Right forelimb (tissue), 1 donor: Measurements from ENCODE around the gene ABI1.

Experiments used
- DNase-seq: peaks from one replicate; pipeline ENCODE4 v3.0.0-alpha.2; 2018

Gene ABI1

DNA sequence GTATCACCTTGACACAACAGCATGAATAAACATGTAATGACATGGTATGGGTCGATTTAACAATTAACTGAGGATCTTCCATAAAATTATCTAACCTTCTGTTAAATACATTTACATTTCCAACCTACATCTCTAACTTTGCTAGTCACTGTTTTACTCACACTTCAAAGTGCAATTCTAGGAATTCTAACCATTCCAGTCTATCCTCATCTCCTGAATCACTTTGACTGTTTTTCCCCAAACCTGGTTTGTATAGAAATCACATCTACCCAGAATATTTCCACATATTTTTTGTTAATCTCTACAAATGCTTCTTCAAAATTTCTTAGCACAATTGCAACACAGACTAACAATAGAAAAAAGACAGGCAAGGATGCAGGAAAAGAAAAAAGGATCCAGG lies 6.2 kb downstream of the ABI1 start:
- no peak for DNase-seq

DNA sequence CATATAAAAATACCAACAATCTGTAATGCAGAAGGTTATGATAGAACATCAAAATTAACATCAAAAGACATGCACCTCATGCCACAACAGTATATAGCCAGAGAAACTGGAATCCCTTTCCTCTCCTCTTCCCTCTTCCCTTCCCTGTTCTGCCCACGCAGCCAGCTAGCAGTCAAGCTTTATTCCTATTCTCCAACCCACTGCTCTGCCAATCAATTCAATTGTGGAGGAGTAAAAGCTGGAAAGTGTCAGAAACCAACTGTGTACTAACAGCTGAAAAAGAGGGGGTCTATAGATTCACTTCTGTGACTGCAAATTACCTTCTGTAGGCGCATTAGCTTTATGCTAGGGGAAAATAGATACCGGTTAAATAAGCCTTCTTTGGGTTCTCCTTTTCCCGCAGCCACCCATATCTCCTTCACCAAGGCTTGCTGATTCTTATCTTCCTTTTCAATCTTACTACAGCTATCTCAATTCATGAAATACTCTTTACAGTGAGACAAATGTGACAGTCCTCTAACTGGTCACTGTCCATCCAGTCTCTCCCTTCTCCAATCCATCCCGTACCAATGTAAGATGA lies 16.3 kb downstream of the ABI1 start:
- DNase-seq: no peak

DNA sequence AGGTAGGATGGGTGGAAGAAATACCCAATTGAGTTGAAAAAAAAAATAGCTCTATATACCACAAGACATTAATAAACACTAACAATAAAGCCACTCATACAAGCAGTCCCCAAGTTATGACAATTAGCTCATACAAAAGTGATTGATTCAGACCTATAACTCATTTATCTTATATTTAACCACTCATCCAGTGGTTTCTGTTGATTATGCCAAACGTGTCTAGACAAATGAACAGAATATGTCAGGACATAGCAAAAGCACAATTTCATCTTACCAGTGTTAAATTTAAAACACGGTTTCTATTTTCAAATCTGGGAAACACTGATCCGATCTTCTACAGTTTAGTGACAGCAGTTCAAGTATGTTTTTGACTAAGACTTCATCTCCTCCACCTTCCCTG lies 17.0 kb downstream of the ABI1 start:
- DNase-seq: no peak

DNA sequence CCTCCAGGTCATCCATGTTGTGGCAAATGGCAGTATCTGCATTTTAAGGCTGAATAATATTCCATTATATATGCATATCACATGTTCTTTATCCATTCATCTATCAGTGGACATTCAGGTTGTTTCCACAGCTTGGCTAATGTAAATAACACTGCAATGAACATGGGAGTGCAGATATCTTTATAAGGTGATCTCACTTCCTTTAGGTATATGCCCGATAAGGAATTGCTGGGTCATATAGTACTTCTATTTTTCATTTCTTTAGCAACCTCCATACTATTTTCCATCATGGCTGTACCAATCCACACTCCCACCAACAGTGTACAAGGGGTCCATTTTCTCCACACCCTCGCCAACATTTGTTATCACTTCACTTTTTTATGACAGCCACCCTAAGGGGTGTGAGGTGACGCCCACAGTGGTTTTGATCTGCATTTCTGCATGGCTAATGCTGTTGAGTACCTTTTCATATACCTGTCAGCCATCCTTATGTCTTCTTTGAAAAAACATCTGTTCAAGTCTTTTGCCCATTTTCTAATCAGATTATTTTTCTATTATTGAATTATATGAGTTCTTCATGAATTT lies 18.9 kb downstream of the ABI1 start:
- DNase-seq: no peak

DNA sequence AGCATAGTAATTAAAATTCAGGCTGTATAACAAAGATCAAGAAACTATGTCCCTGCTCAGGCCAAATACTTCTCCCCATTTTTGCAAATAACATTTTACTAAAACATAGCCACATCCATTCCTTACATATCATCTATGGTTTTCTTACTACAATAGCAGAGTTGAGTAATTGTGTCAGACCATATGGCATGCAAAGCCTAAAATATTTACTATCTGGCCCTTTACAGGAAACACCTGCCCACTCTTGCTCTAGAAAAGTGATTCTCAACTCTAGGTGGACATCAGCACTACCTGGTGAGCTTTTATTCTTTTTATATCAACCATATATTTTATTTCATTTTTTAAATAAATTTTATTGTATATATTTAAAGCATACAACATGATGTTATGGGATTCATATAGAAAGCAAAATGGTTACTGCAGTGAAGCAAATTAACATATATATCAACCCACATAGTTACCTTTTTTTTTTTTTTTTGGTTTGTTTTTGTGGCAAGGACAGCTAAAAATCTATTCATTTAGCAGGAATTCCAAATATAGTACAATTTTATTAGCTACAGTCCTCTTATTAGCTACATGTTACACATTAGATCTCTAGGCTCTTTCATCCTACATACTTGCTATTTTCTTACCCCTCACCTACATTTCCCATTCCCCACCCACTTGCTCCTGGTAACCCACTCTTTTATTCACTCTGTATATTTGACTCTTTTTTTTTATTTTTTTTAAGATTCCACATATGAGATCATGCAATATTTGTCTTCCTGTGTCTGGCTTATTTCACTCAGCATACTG lies 19.6 kb downstream of the ABI1 start:
- no peak for DNase-seq

DNA sequence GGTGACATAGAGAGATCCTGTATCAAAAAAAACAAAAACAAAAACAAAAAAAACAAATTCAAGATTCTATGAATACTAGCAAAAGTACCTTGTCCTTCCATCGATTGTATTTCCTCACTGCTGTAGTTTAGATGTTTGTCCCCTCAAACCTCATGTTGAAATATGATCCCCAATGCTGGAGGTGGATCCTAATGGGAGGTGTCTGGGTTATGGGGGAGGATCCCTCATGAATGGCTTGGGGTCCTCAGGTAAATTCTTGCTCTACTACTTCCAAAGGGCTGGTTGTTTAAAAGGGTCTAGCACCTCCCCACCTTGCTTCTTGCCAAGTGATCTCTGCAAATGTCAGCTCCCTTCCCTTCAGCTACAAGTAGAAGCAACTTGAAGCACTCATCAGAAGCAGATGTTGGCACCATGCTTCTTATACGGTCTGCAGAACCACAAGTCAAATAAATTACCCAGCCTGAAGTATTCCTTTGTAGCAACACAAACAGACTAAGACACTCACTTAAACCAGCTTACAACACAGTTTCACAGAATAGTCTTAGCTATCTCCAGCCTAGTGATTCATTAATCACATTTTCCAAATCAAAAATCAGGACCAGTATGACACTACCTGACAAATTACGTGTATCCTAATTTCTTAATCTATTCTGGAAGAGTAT lies 20.7 kb downstream of the ABI1 start:
- no peak for DNase-seq

DNA sequence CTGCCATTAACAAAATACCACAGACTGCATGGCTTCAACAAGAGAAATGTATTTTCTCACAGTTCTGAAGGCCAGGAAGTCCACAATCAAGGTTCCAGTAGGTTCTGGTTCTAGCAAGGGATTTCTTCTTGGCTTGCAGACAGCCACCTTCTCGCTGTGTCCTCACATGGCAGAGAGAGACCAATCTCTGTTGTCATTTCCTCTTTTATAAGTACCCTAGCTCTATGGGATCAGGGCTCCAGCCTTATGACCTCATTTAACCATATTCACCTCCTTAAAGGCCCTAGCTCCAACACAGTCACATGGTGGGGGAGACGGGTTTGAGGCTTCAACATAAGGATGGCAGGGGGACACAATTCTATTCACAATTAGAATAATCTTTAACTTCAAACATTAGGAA lies 23.6 kb downstream of the ABI1 start:
- DNase-seq: no peak

DNA sequence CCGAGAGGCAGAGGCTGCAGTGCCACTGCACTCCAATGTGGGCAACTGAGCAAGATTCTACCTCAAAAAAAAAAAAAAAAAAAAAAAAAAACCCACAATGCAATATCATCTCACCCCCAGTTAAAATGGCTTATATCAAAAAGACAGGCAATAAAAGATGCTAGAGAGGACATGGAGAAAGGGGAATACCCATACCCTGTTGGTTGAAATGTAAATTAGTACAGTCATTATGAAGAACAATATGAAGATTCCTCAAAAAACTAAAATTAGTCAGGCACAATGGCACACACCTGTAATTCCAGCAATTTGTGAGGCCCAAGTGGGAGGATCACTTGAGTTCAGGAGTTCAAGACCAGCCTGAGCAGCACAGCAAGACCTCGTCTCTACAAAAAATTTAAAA lies 25.7 kb downstream of the ABI1 start:
- no peak for DNase-seq

DNA sequence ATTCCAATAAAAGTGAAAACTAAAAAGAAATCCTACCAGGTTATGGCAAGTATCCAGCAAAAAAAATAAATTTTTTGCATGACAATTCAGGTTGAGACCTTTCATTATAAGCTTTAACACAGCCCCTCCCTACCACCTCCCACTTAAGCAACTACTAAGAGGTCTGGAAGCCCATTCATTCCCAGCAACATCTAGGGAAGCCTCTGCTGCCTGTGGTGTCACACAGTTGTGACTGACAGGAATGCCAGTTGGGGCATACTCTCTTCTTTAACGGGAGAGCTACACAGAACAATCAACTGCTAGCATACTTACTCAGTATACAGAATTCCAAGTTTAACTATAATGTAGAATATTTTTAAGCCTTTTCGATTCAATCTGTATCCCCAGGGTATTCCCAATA lies 27.8 kb downstream of the ABI1 start:
- no peak for DNase-seq

DNA sequence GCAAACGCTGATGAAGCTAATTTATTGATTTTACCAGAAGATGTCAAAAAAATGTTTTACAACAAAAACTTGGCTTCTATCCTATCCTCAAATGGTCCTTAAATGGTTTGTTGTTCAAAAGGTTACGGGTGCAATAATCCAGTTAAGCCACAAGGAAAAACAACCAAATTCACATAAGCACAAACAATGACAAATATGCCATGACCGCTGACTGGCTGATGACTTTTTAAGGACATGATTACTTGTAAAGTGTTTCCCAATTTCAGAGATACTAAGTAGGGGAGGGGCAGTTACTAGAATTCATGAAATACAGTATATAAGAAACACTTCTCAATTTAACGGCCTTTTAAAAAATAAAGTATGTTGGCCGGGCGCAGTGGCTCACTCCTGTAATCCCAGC lies 28.8 kb downstream of the ABI1 start:
- DNase-seq: no peak

DNA sequence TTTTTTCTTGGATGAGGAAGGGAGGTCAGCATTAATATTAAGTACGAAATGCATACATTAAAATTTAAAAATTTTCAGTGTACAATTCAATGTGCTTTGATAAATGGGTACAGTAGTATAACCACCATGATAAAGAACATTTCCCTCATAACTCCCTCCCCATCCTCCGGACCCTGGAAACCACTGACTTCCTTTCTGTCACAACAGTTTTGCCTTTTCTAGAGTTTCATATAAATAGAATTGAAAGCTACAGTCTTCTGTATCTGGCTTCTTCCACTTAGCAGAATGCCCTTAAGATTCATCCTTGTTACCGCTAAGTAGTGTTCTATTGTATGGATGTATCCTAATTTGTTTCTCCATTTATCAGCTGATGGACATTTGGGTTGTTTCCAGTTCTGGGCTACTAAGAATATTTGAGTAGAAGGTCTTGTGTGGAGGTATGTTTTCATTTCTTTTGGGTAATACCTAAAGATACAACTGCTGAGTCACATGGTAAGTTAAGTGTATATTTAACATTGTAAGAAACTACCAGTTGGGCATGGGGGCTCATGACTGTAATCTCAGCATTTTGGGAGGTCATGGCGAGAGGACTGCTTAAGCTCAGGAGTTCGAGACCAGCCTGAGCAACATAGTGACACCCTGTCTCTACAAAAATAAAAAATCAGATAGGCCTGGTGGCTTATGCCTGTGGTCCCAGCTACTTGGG lies 30.8 kb downstream of the ABI1 start:
- no peak for DNase-seq

DNA sequence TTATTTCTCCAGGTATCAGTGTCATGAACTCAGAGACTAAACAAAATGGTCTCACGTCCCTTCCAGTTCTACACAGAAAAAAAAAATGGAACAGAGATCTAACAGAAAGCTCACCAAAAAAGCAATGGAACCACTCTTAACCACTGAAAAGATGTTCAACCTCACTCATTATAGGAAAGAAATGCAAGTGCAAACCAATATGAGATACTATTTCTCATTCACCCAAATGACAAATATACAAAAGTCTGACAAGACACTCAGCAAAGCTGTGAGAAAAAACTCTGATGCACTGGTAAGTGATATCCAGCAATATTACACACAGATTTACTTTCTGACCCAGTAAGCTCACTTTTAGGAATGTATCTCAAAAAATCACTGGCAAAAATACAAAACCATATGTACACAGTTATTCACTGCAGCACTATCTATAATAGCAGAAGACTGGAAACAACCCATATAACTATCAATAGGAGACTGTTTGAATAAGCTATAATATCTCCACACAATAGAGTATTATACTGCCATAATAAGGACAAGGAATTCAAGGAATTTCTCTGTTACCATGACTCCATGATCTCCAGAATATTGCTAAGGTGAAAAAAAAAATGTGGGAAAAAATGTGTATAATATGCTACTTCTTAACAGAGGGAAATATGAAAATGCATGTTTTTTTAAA lies 36.6 kb downstream of the ABI1 start:
- DNase-seq: no peak

DNA sequence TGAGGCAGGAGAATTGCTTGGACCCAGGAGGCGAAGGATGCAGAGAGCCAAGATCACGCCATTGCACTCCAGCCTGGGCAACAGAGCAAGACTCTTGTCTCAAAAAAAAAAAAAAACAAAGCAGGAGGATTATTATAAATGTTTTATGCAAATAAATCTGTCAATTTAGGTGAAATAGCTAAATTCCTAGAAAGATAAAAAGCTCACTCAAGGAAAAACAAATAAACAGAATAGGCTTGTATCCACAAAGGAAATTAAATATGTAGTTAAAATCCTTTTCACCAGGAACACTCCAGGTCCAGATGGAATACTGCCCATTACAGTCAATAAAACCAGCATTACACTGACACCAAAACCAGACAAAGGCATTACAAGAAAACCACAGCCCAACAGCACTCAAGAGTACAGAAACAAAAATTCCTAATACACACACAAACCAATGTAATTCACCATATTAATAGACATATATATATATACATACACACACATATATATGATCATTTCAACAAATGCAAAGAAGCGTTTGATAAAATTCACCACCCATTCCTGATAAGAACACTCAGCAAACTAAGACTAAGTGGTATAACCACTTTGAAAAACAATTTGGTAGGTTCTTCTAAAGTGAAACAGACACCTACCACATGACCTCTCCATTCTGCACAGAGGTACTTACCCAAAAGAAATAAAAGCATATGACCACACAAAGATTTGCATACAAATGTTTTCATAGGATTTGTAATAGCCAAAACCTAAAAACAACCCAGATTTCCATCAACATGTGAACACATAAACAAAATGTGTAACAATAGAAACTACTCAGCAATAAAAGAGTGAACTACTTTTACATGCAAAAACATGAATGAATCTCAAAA lies 38.8 kb downstream of the ABI1 start:
- DNase-seq: no peak

DNA sequence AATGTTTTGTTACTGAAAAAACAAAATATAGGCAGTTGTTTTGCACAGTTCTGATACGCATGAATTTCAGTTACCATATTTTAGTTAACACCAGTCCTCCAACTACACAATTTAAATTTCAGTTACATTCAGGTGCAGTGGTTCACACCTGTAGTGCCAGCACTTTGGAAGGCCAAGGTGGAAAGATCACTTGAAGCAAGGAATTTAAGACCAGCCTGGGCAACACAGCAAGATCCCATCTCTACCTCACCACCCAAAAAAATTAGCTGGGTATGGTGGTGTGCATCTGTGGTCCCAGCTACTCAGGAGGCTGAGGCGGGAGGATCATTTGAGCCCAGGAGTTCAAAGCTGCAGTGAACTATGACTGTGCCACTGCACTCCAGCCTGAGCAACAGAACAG lies 45.3 kb downstream of the ABI1 start:
- DNase-seq: no peak

DNA sequence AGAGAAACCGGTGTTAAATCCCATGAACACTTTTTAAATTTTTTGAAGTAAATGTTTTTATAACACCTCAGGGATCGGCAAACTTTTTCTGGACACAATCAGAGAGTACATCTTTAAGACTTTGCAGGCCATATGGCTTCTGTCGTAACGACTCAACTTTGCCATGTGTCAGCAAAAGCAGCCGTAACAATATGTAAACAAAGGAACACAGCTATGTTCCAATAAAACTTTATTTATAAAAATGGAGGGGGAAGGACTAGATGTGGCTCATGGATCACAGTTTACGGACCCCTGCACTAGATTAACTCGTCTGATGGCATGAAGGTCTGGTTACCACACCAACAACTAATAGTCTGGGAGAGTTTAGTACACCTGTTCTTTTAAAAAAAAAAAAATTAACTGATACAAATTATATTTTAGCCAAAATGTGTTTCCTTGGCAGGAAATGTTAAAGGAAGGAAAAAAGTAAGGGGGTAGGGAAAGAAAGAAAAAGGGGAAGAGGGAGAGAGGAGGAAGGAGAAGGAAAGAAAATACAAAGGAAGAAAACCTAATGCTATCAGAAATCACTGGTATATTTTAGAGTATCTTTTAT lies 50.2 kb downstream of the ABI1 start:
- no peak for DNase-seq

DNA sequence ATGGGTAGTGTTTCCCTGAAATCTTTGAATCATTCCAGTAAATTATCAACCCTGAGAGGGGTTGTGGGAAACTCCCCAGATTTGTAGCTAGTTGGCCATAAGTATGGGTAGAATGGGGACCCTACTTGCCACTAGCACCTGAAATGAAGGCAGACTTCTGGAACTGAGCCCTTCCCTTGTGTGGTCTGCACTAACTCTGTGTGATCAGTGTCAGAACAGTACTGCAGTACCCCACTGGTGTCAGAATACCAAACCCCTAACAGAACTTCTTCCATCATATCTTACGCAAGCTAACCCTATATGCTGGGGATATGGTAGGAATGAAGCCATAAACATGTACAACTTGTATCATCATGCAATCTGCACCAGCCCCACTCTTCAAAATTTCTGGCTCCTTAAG lies 50.8 kb downstream of the ABI1 start:
- DNase-seq: no peak

DNA sequence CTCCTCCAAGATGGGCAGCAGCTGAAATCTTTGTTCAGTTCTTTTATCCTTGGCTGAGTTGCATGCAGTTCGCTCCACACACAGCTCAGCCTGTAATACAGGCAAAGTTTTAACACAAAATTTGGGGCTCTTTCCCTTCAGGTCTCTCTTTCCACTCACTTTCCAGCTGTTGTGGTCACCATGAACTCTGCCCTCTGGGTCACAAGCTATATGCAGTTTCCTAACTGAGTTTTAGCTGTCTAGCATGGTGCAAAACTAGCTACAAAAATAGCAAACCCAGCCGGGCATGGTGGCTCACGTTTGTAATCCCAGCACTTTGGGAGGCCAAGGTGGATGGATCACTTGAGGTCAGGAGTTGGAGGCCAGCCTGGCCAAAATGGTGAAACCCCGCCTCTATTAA lies 53.2 kb downstream of the ABI1 start:
- DNase-seq: no peak

DNA sequence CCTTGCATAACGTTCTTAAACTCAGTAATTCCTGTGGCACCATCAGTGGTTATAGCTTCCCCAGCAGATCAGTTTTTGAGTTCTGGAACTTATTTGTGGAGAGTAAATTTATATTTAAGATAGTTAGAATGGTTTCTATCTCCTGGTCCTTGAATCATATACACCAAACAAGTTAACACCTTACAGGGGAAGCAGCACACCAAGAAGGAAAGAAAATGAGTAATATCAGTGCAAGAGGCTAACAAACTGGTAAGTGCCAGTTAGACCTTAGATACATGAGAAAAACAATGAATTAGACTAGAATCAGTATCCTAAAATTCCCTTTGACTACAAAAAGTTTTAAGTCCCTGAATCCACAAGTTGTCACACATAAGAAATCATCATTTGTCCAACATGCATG lies 54.2 kb downstream of the ABI1 start:
- no peak for DNase-seq

DNA sequence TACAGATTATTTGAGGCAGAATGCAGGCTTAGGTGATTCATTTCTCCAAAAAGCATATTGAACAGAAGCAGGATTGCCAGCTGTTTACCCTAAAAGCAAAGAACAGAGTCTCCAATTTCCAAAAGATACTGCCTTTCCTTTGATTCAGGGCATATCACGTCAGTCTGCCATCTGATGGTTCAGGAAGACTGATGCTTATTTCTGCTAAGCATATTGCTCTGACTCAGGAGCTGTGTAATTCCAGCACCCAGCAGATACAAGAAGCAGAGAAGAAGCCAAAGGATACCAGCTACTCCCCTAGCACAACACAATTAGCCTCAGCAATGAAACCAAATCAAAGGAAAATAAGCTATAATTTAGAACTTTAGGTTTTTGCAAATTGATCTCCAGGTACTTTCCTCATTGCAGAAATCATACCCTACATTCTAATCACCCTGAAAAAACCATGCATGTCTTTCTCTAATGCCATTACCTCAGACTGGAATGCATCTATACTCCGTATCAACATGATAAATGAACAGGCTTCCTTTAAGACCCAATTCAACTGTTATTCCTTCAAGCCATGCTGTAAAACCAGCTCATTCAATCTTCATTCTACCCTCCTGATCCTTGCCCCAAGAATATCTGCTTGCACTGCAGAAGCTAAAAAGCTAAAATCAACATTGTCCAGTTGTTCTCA lies 55.1 kb downstream of the ABI1 start:
- no peak for DNase-seq
